Gastrocnemius medialis (tissue), 4 donors: ENCODE measurements around the gene CLEC3B. TPM values are rescaled to one million over a fixed set of nuclear protein-coding genes. Genes with fewer than 3 reads are reported as not detected.
A peak's percentile ranks its signal among the peaks of the same experiment; 100 is the strongest.

ENCODE experiments used
- ATAC-seq, 2 donors: fragments of 150-250 bp; one replicate each; pipeline ENCODE4 v1.9.1; 2016
- DNase-seq, 2 donors: peaks; one replicate each; pipeline ENCODE4 v3.0.0-alpha.2; 2019
- H3K27ac ChIP-seq, 4 donors: fragments of 200-600 bp; sonication (generic); 1 replicate in 1 of 4; 2 replicates in 3 of 4; pipeline ENCODE4 v1.5.1; 2016 to 2018; ENCODE audit warnings: mild to moderate bottlenecking in 2 of 4, moderate library complexity in 1 of 4
- H3K27me3 ChIP-seq, 3 donors: fragments of 200-600 bp; sonication (generic) in 2 of 3; 1 replicate in 1 of 3; 2 replicates in 2 of 3; pipeline versions ENCODE4 v1.5.1 to v1.6.0; 2016 to 2019; ENCODE audit warnings: mild to moderate bottlenecking in 1 of 3, moderate library complexity in 1 of 3
- H3K36me3 ChIP-seq, 2 donors: fragments of 200-600 bp; sonication (generic) in 1 of 2; one replicate each; pipeline ENCODE4 v1.5.1; 2017 to 2018
- H3K4me1 ChIP-seq, 2 donors: fragments of 200-600 bp; sonication (generic) in 1 of 2; one replicate each; pipeline ENCODE4 v1.5.1; 2016 to 2017; ENCODE audit warnings: mild to moderate bottlenecking in 2 of 2
- H3K4me3 ChIP-seq, 4 donors: fragments of 200-600 bp; sonication (generic) in 3 of 4; 1 replicate in 1 of 4; 2 replicates in 3 of 4; pipeline ENCODE4 v1.5.1; 2016 to 2019; ENCODE audit warnings: mild to moderate bottlenecking in 2 of 4
- H3K9me3 ChIP-seq, 3 donors: fragments of 200-600 bp; sonication (generic) in 2 of 3; 1 replicate in 1 of 3; 2 replicates in 2 of 3; pipeline ENCODE4 v1.5.1; 2016 to 2019
- CTCF ChIP-seq, 5 experiments: fragments of 450-650 bp in 3 of 5; fragments of 200-600 bp in 2 of 5; sonication (generic) in 2 of 5; IDR thresholded peaks in 4 of 5; conservative IDR thresholded peaks in 1 of 5; 1 replicate in 4 of 5; 2 replicates in 1 of 5; pipeline ENCODE4 v1.5.1; 2016 to 2019; ENCODE audit warnings: antibody characterized with exemption in 5 of 5, mild to moderate bottlenecking in 3 of 5, moderate library complexity in 3 of 5
- POLR2A ChIP-seq, 2 donors: fragments of 450-650 bp; IDR thresholded peaks; one replicate each; pipeline ENCODE4 v1.6.1; 2017; ENCODE audit warnings: antibody characterized with exemption in 2 of 2, mild to moderate bottlenecking in 2 of 2, moderate library complexity in 2 of 2
- in situ Hi-C, 4 donors: fragments of 200-750 bp; cut with MboI; loops; one replicate each; pipeline versions ENCODE4 v1.15.0 to v1.8.0; 2017; ENCODE audit warnings: low sequenced_read_pairs in 4 of 4
- intact Hi-C: fragments of 100-400 bp; cut with DNase I; formaldehyde crosslinking; loops from one replicate; pipeline ENCODE4 v1.15.1; 2023; ENCODE audit warnings: low total_unique reads
- total RNA-seq, 4 donors: library from RNA; depleted of rRNA; stranded (reverse); fragments of >200 nt; gene quantifications; one replicate each; pipeline versions ENCODE4 v1.1.0 to v1.2.3, GENCODE V29; 2016

CLEC3B gene
- total RNA-seq, 4 donors from 2014 or later: 14.5 to 23.4 (median 20.7) TPM

GRCh38 chr3:45084361-45084760 is 58.3 kb downstream of the CLEC3B start:
- no peak for DNase-seq
- Histone ChIP-seq H3K27me3 (no peaks in the 10 kb centered on the region), H3K4me3 (no peak overlapping the region), H3K36me3 (no peaks in the 10 kb centered on the region), H3K4me1 (peaks cover 0 to 8% of the 10 kb centered on the region in 2 donors), H3K9me3 (no peaks in the 10 kb centered on the region), H3K27ac (no peak overlapping the region)
- intact Hi-C loops (no loop called here), in situ Hi-C loops (no loop called here)
- TF ChIP-seq CTCF (IDR thresholded peaks at IDR 0.05 in 4 of 5, conservative IDR thresholded peaks at IDR 0.05 in 1 of 5): no peak
- no peak for TF ChIP-seq POLR2A (IDR thresholded peaks at IDR 0.05)
- ATAC-seq: no peak

- no peak for DNase-seq
- Histone ChIP-seq H3K4me3 (no peak overlapping the region), H3K4me1 (peaks cover 0 to 8% of the 10 kb centered on the region in 2 donors), H3K27ac (no peak overlapping the region), H3K9me3 (no peaks in the 10 kb centered on the region), H3K27me3 (no peaks in the 10 kb centered on the region), H3K36me3 (no peaks in the 10 kb centered on the region)
- intact Hi-C loops (no loop called here), in situ Hi-C loops (no loop called here)
- TF ChIP-seq CTCF (IDR thresholded peaks at IDR 0.05 in 4 of 5, conservative IDR thresholded peaks at IDR 0.05 in 1 of 5): no peak
- TF ChIP-seq POLR2A (IDR thresholded peaks at IDR 0.05): no peak
- ATAC-seq: peak in 1 of 2 donors; percentile 70
Observed at GRCh38 chr3:45084820-45085816, 59.0 kb downstream of the CLEC3B start.

Other genes starting within 250 kb of the CLEC3B start
- 10 to 100 TPM in 3 of 4 donors, 1 to 10 TPM in 1; 7.2 to 19.7 (median 14.9) TPM for gene TMEM42, start 164.4 kb upstream of the CLEC3B start, total RNA-seq
- not detected for gene TGM4, start 151.7 kb upstream of the CLEC3B start, total RNA-seq
- 10 to 100 TPM; 66.2 to 90.5 (median 74.5) TPM for gene ZDHHC3, start 50.1 kb upstream of the CLEC3B start, total RNA-seq
- 10 to 100 TPM; 57.4 to 80.3 (median 60.9) TPM for gene EXOSC7, start 50.1 kb upstream of the CLEC3B start, total RNA-seq
- gene CDCP1, start 120.1 kb downstream of the CLEC3B start, total RNA-seq: under 1 TPM; 0.12 to 0.82 (median 0.49) TPM
- gene TMEM158, start 200.0 kb downstream of the CLEC3B start, total RNA-seq: 1 to 10 TPM in 2 of 4 donors, under 1 TPM in 2; 0.31 to 3.8 (median 1.1) TPM